AG08396 (cell line): Measurements from ENCODE around the gene MEGF6.
"Not testable (repeated sequence)": the region's sequence is repeated elsewhere in the genome, so short reads cannot be mapped to it uniquely, and the experiment has no call there.

Source experiments
- DNase-seq: peaks from one replicate; pipeline ENCODE4 v3.0.0; 2012; ENCODE audit warnings: low spot score, mixed read lengths

The MEGF6 gene

DNA sequence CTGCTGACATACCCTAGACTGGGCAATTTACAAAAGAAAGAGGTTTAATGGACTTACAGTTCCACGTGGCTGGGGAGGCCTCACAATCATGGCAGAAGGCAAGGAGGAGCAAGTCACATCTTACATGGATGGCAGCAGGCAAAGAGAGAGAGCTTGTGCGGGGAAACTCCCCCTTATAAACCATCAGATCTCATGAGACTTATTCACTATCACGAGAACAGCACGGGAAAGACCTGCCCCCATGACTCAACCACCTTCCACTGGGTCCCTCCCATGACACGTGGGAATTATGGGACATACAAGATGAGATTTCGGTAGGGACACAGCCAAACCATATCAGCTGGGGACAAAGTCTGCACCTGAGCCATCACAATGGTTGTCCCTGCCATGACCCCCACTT, 35.8 kb downstream of the MEGF6 start:
- DNase-seq, result not testable (repeated sequence)

DNA sequence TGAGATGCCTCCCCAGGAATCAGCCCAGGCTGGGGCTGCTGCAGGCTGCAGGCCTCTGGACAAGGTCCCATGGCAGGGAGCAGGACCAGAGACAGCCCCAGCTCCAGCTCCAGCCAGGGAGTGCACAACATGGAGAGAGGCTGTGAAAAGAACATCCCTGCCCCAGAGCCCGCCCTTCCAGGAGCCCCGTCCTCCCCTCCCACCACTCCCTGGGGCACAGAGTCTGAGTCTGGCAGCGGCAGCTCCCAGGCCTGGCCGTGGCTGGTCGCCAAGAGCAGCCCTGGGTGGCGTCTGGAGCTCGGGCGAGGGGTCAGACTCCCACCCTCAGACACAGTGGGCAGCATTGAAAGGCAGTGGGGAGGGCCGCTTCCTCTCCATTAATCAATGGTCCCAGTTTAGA, 37.8 kb downstream of the MEGF6 start:
- DNase-seq, result no peak

DNA sequence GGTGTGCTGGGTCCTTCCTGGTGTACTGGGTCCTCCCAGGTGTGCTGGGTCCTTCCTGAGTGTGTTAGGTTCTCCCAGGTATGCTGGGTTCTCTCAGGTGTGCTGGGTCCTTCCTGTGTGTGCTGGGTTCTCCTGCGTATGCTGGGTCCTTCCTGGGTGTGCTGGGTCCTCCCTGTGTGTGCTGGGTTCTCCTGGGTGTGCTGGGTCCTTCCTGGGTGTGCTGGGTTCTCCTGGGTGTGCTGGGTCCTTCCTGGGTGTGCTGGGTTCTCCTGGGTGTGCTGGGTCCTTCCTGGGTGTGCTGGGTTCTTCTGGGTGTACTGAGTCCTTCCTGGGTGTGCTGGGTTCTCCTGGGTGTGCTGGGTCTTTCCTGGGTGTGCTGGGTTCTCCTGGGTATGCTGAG, 38.7 kb downstream of the MEGF6 start:
- DNase-seq, result not testable (repeated sequence)

- DNase-seq, result no peak
Observed at GRCh38 chr1:3571263-3571662, 40.0 kb downstream of the MEGF6 start.

- no peak for DNase-seq
Observed at GRCh38 chr1:3570066-3570986, 41.0 kb downstream of the MEGF6 start.

GRCh38 chr1:3569436-3569835, 41.9 kb downstream of the MEGF6 start:
- DNase-seq, result no peak

GRCh38 chr1:3568815-3569435, 42.4 kb downstream of the MEGF6 start:
- DNase-seq, result no peak

DNA sequence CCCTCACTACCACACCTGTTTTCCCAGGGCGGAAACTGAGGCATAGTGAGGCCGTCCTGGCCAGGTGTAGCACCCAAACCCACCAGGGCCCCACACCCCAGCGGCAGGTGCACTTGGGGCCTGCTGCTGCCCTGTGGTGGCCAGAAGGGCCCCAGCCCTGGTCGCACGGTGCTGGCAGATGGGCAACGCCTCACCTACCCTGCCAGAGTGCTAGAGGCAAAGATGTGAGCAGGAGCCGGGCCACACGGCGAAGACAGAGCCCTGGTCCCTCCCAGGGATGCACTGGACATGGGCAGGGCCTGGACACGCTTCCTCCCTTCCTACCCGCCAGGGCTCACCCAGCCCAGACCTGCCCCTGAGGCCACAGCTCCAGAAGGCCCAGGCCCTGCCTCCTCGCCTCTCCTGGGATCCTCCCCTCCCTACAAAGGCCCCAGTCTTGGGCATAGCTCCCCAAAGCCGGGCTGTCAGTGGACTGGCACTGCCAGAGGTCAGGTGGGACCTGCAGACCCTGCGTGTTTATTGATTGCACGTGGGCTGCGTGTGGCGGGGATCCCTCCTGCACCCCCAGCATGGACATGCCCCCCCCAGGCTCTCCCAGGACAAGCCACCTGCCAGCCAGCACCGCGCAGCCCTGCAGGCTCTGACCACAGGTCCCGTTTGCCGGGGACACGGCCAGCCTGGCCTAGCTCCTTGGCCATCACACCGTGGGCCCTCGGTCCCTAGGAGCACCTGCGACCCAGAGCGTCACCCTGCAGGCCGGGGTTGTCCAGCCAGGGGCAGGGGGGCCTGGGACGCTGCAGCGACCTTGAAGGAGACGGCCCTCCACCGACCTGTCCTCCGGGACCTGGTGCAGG, 44.1 kb downstream of the MEGF6 start:
- no peak for DNase-seq

DNA sequence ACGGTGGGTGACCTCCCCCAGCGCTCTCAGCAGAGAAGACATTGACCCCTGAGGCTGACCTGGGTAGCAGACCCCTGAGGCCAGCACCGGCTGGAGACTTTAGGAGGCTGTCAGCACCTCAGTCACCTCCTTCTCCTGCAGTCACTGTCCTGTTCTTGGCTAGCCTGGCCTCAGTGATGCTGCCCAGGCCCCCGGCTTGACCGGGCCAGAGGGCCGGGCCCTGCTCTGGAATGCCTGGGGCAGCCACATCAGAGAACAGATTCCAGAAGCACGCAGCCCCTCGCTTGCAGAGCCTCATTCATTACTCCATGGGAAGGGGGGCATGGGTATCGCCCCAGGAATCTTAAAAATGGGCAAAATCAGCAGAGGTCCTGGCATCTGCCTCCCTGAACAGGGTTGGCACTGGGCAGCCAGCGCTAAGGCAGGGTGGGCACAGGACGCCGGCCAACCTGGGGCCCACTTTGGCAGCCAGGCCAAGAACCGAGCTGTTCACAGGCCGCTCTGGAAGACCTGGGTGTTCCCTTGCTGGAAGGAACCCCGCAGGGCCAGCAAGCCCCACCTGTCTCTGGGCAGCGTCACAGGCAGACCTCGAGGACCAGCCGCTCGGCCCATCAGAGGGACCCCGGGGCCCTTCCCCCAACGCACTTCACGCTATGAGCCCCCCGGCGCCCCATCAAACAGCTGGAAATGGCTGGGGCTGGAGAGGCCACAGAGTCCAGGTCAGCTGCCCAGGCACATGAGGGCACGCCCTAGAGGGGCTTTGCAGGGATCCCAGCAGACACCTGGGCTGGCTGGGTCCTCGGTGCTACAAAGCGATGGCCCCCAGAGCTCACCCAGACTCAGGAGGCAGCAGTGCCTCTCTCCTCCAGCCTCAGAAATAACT, 45.1 kb downstream of the MEGF6 start:
- DNase-seq, result no peak

DNA sequence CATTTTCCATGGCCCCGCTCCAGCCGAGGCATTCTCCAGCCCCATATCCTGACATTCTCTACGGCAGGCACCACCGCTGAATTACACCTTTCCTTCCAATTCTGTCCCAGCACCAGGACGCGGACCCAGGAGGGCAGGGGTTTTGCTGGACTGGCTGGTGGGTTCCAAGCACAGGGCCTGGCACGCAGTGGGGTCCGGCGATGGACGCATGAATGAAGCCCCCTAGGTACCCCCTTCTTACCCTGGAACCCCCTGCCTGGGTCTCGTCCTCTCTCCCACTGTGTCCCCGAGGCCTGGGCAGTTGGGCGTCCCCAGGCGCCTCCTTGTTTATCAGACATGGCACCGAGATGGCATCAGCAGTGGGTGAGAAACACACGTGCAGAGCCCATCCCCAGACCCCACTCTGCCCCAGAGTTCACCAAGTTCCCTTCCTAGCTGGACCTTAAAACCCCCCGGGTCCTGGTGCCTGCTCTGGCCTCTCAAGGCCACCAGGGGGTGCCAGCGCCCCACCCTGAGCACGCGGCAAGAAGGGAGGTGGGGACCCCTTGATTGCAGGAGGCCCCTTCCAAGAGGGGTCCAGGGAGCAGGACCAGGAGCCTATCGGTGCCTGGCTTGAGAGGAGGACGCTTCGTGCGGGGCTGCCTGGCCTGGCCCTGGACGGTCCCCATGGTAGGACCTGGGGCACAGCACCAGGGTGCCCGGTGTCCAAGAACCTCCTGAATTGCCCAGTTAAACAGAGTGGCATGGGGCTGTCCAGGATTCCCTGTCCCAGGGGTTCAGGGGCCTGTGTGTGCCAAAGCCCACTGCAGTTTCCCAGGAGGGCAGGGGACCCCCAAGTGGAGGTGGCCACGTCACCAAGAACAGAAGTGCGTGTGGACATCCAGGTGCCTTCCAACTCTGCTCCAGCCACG, 46.1 kb downstream of the MEGF6 start:
- peak; percentile 82 for DNase-seq

DNA sequence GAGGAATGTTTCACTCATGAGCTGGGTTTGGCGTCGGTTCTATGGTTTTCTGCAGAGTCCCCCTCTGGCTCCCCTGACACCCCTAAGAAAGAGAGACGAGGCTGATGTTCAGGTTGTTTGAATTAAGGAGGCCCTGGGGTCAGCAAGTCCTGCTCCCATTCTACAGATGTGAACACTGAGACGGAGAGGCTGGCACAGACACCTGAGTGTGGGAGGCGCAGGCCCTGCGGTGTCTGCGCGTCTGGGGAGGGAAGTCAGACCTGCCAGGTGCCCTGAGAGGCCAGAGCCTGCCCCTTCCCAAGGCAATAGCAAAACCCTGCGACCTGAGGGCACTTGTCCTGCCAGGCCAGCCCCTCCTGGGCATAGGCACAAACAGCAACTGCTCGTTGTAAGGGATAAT, 47.7 kb downstream of the MEGF6 start:
- DNase-seq, result no peak

- no peak for DNase-seq
Observed at GRCh38 chr1:3563125-3563524, 48.2 kb downstream of the MEGF6 start.

DNA sequence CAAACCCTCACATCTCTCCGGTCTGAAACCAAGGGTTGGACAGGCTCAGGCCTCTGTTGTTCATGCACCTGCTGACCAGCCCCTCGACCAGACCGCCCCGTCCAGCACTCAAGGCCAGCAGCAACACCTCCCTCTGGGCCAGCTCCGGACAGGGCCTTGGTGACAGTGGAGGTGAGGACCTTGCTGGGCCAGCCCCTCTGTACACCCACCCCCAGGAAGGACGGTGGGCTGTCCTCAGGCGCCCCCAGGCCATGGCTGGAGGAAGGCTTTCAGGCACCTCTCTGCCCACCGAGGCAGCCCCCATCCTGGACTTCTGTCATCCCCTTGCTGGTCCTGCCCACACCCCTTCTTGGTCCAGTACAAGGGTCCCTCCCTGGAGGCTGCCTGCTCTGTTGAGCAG, 48.6 kb downstream of the MEGF6 start:
- DNase-seq, result no peak

GRCh38 chr1:3561702-3562101, 49.6 kb downstream of the MEGF6 start:
- no peak for DNase-seq

GRCh38 chr1:3560981-3561380, 50.3 kb downstream of the MEGF6 start:
- no peak for DNase-seq

DNA sequence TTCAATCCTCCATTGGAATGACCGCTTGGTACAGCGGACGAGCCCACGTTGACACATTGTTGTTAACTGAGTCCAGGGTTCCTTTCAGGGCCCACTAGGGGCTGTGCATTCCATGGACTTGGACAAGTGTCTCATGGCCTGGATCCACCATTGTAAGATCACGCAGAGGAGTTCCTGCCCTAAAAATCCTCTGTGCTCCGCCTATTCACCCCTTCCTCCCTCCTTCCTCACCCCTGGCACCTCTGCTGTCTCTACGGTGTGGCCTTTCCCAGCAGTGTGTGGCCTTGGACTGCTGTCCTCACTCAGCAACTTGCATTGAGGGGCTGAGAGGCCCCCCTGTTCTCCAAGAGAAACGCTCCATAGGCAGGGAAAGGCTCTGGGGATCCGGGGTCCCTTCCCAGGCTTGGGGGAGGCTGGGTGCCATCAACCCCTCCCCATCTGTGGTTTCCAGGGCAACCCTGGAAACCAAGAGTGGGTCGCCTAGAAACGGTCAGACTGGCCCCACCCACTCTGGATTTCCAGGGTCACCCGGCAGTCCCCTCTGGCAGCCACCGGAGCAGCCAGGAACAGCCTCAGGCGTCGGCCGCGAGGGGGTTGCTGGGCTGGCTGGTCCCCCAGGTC, 50.9 kb downstream of the MEGF6 start:
- DNase-seq, result no peak

GRCh38 chr1:3558036-3558726, 53.1 kb downstream of the MEGF6 start:
- no peak for DNase-seq

DNA sequence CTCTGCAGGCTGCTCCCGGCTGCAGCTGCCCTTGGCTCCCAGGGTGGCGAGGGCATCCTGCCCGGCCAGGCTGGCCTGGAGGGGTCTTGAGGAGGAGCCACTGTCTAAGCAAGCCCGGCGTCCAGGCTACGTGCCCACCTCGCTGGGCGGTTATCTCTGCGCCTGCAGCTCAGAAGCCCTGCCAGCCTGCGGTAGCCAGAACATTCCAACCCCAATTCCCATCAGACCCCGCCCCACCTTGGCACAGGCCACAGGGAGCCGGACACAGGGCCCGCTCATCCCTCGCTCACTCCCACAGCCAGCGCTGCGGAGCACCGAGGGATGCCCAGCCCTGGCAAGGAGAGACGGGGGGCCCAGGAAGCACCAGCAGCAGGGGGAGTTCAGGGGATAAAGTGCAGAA, 53.9 kb downstream of the MEGF6 start:
- no peak for DNase-seq

GRCh38 chr1:3556336-3556735, 55.0 kb downstream of the MEGF6 start:
- no peak for DNase-seq
